HepG2 (cell line): Measurements from ENCODE around the gene TACC2. TPM values are rescaled to one million over a fixed set of nuclear protein-coding genes. Genes with fewer than 3 reads are reported as not detected.

Experiments
- ATAC-seq: fragments of 200-7000 bp; cut with Tn5 transposase; 3 replicates; pipeline ENCODE4 v1.9.1; 2020; ENCODE audit warnings: mild to moderate bottlenecking, moderate library complexity
- BruUV-seq: library from RNA; stranded (reverse); fragments of 400-500 nt; replicated peaks from 2 replicates; lab custom pipeline; 2021; lab: Mats Ljungman, UMichigan
- CTCF ChIA-PET: fragments of 300-600 bp; formaldehyde crosslinking; extraction: SDS; loops from one replicate; lab custom pipeline; 2021; ENCODE audit warnings: low total read pairs, inconsistent platforms, low intra/inter-chr PET ratio; lab: Yijun Ruan, JAX
- POLR2A ChIA-PET: fragments of 350-600 bp; sonication (Branson Sonifier 250); formaldehyde crosslinking; loops from one replicate; lab custom pipeline; 2020; ENCODE audit warnings: antibody characterized with exemption, inconsistent platforms; lab: Yijun Ruan, JAX
- DNase-seq: peaks from one replicate; pipeline ENCODE4 v3.0.0-alpha.2; 2015; ENCODE audit warnings: low spot score
- FAIRE-seq: peaks from 3 replicates; lab custom pipeline; 2011; peaks lifted over from hg19 to GRCh38; lab: Jason Lieb, UNC
- H2AFZ ChIP-seq: one replicate; pipeline ENCODE4 v1.6.1; 2011; ENCODE audit warnings: low read length, inconsistent platforms
- H3K27ac ChIP-seq: fragments of 300-600 bp; 3 replicates; pipeline ENCODE4 v1.8.0; 2011; ENCODE audit warnings: mixed run types, mild to moderate bottlenecking, mixed read lengths, low read length, inconsistent platforms; ENCODE audit not compliant: insufficient read depth; ENCODE audit errors: extremely low read length
- H3K27me3 ChIP-seq, 2 experiments: fragments of 200-600 bp in 1 of 2; 2 replicates in 1 of 2; 3 replicates in 1 of 2; pipeline versions ENCODE4 v1.6.0 to v1.8.0; 2011; ENCODE audit warnings: low read length in 2 of 2, mild to moderate bottlenecking in 2 of 2, moderate library complexity in 2 of 2, inconsistent platforms in 1 of 2; ENCODE audit not compliant: insufficient read depth in 2 of 2, control insufficient read depth in 1 of 2
- H3K36me3 ChIP-seq, 2 experiments: fragments of 200-600 bp in 1 of 2; replicated peaks in 1 of 2; 2 replicates in 1 of 2; 3 replicates in 1 of 2; pipeline versions ENCODE4 v1.5.1 to v1.8.0; 2011; ENCODE audit warnings: low read length in 2 of 2, inconsistent platforms in 1 of 2; ENCODE audit not compliant: insufficient read depth in 2 of 2, control insufficient read depth in 1 of 2
- H3K4me1 ChIP-seq: 2 replicates; pipeline ENCODE4 v1.5.1; 2012; ENCODE audit warnings: low read length, inconsistent platforms; ENCODE audit not compliant: insufficient read depth
- H3K4me2 ChIP-seq: 2 replicates; pipeline ENCODE4 v1.6.0; 2011; ENCODE audit warnings: low read depth, low read length, inconsistent platforms
- H3K4me3 ChIP-seq, 3 experiments: fragments of 200-600 bp in 1 of 3; sonication (generic), shearing (Covaris generic) in 1 of 3; replicated peaks in 1 of 3; 2 replicates each; pipeline ENCODE4 v1.5.1; 2011 to 2016; ENCODE audit warnings: low read length in 3 of 3, inconsistent platforms in 2 of 3, low read depth in 2 of 3, mild to moderate bottlenecking in 2 of 3, control low read depth in 1 of 3, mixed read lengths in 1 of 3; ENCODE audit not compliant: insufficient read depth in 1 of 3
- H3K79me2 ChIP-seq: one replicate; pipeline ENCODE4 v1.6.1; 2011; ENCODE audit warnings: low read length, inconsistent platforms; ENCODE audit not compliant: insufficient read depth
- H3K9ac ChIP-seq: 2 replicates; pipeline ENCODE4 v1.6.0; 2011; ENCODE audit warnings: mild to moderate bottlenecking, low read depth, low read length, inconsistent platforms; ENCODE audit not compliant: insufficient read depth
- H3K9me3 ChIP-seq: 2 replicates; pipeline ENCODE4 v1.5.1; 2012; ENCODE audit warnings: mild to moderate bottlenecking, low read length
- H4K20me1 ChIP-seq: 2 replicates; pipeline ENCODE4 v1.6.0; 2011; ENCODE audit warnings: inconsistent platforms, mild to moderate bottlenecking, low read length, moderate library complexity; ENCODE audit not compliant: insufficient read depth
- CBX1 ChIP-seq: IDR thresholded peaks from one replicate; pipeline ENCODE4 v1.6.1; 2016; ENCODE audit warnings: antibody characterized with exemption, low read depth
- GATAD1 ChIP-seq: IDR thresholded peaks from 2 replicates; pipeline ENCODE4 v1.6.1; 2016; ENCODE audit warnings: missing genetic modification reagents, missing compliant biosample characterization
- HDAC2 ChIP-seq: sonication (generic); formaldehyde crosslinking; IDR thresholded peaks from 2 replicates; pipeline ENCODE4 v1.4.0; 2020; ENCODE audit warnings: missing genetic modification reagents
- HNF4A ChIP-seq: sonication (generic); formaldehyde crosslinking; IDR thresholded peaks from 2 replicates; pipeline ENCODE4 v1.4.0; 2020; ENCODE audit warnings: missing genetic modification reagents
- KMT2B ChIP-seq: IDR thresholded peaks from 2 replicates; pipeline ENCODE4 v1.6.1; 2016; ENCODE audit warnings: missing genetic modification reagents, missing compliant biosample characterization
- MATR3 ChIP-seq: sonication (generic); formaldehyde crosslinking; IDR thresholded peaks from 2 replicates; pipeline ENCODE4 v1.4.0; 2020; ENCODE audit warnings: missing genetic modification reagents
- NFATC3 ChIP-seq: sonication (generic); formaldehyde crosslinking; IDR thresholded peaks from 2 replicates; pipeline ENCODE4 v1.5.1; 2020; ENCODE audit warnings: mild to moderate bottlenecking, missing genetic modification reagents
- PAWR ChIP-seq: sonication (generic); formaldehyde crosslinking; IDR thresholded peaks from 2 replicates; pipeline ENCODE4 v1.4.0; 2020; ENCODE audit warnings: missing genetic modification reagents, mild to moderate bottlenecking, borderline replicate concordance
- SMAD9 ChIP-seq: sonication (generic); formaldehyde crosslinking; IDR thresholded peaks from 2 replicates; pipeline ENCODE4 v1.5.1; 2020; ENCODE audit warnings: mild to moderate bottlenecking, missing genetic modification reagents
- TEAD2 ChIP-seq: sonication (generic); formaldehyde crosslinking; IDR thresholded peaks from 2 replicates; pipeline ENCODE4 v1.9.0; 2021; ENCODE audit warnings: missing genetic modification reagents
- YEATS4 ChIP-seq: sonication (generic); formaldehyde crosslinking; IDR thresholded peaks from 2 replicates; pipeline ENCODE4 v1.4.0; 2020; ENCODE audit warnings: missing genetic modification reagents, borderline replicate concordance
- ZBTB1 ChIP-seq: sonication (generic); formaldehyde crosslinking; IDR thresholded peaks from 2 replicates; pipeline ENCODE4 v1.4.0; 2020; ENCODE audit warnings: missing genetic modification reagents, borderline replicate concordance
- ZMAT3 ChIP-seq: sonication (generic); formaldehyde crosslinking; conservative IDR thresholded peaks from 2 replicates; pipeline ENCODE4 v1.7.0; 2021; ENCODE audit warnings: missing genetic modification reagents
- ZNF33B ChIP-seq: sonication (generic); formaldehyde crosslinking; IDR thresholded peaks from 2 replicates; pipeline ENCODE4 v1.5.1; 2020; ENCODE audit warnings: mild to moderate bottlenecking, missing genetic modification reagents
- ZNF660 ChIP-seq: sonication (generic); formaldehyde crosslinking; IDR thresholded peaks from 2 replicates; pipeline ENCODE4 v1.5.1; 2020; ENCODE audit warnings: mild to moderate bottlenecking, low read depth, missing genetic modification reagents, borderline replicate concordance
- ZNF777 ChIP-seq: sonication (generic); formaldehyde crosslinking; IDR thresholded peaks from 2 replicates; pipeline ENCODE4 v1.4.0; 2020; ENCODE audit warnings: missing genetic modification reagents
- ZSCAN25 ChIP-seq: sonication (generic); formaldehyde crosslinking; IDR thresholded peaks from 2 replicates; pipeline ENCODE4 v1.8.0; 2022; ENCODE audit warnings: mild to moderate bottlenecking, missing genetic modification reagents
- WGBS: methylation state at CpG from one replicate; pipeline ENCODE4 v1.1.6; 2017; ENCODE audit warnings: low lambda C conversion rate; 5-methylcytosine and 5-hydroxymethylcytosine counted together
- in situ Hi-C: cut with HindIII; loops from 2 replicates; pipeline ENCODE4 v1.10.0; 2017; ENCODE audit warnings: low pct_unique_long_range_greater_than_20kb; ENCODE audit not compliant: extremely low pct_ligation_motif_present
- intact Hi-C: fragments of 100-400 bp; cut with micrococcal nuclease; formaldehyde crosslinking; loops from one replicate; pipeline ENCODE4 v1.10.0; 2022; ENCODE audit not compliant: unreplicated experiment
- polyA plus RNA-seq, 8 experiments: library from polyadenylated mRNA; depleted of rRNA in 3 of 8; stranded (reverse) in 7 of 8; unstranded in 1 of 8; fragments of >200 nt; fragmentation: Illumina TruSeq in 4 of 8; extraction: Trizol in 4 of 8; gene quantifications; 2 replicates each; pipeline versions ENCODE4 v1.2.1 to v1.2.3, GENCODE V29; 2011 to 2016; ENCODE audit warnings: low read depth in 4 of 8, missing spikeins in 1 of 8, mixed read lengths in 1 of 8; ENCODE audit not compliant: insufficient read depth in 1 of 8
- total RNA-seq, 5 experiments: library from RNA; depleted of rRNA; stranded (reverse); fragments of >200 nt; fragmentation: Illumina TruSeq; extraction: Trizol; gene quantifications; 2 replicates each; pipeline ENCODE4 v1.2.3, GENCODE V29; 2016; ENCODE audit warnings: low read depth in 1 of 5
- TF ChIP-seq, protein P1 (sequence below): sonication (generic); formaldehyde crosslinking; IDR thresholded peaks from 2 replicates; pipeline ENCODE4 v1.8.0; 2022; ENCODE audit warnings: mild to moderate bottlenecking, missing genetic modification reagents, moderate library complexity
- TF ChIP-seq, protein P2 (sequence below): sonication (generic); formaldehyde crosslinking; IDR thresholded peaks from 2 replicates; pipeline ENCODE4 v1.4.0; 2020; ENCODE audit warnings: missing genetic modification reagents, borderline replicate concordance
- TF ChIP-seq, protein P3 (sequence below): sonication (generic); formaldehyde crosslinking; IDR thresholded peaks from 2 replicates; pipeline ENCODE4 v1.4.0; 2020; ENCODE audit warnings: mild to moderate bottlenecking, missing genetic modification reagents

Gene TACC2
- total and polyA plus RNA-seq, 2 of the 13 experiments (the other 11 are each of a cell fraction or from before 2014, with no cell fraction given) = 11.8 to 16.0 TPM

DNA sequence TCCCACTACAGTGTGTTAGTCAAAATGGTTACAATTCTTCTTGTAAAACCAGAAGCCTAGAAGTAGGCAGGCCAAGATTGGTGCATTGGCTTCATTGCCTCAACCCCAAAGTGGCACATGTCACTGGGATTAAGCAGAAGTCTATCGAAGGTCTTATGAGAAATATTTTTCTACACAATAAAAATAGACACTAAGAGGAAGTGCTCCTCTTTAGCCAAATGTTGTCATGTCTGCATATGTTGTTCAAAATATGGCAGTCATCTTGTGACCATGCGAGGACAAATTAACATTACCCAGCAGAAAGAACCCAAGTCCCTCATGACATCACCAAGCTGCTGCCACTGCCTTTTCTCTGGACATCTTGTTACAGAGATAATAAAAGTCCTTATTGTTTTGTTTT lies 7.6 kb upstream of the TACC2 start (continued):
- TF ChIP-seq SMAD9 (no peak), GATAD1 (CRISPR knock-in tag) (no peak), ZMAT3 (CRISPR knock-in tag) (no peak), ZNF660 (CRISPR knock-in tag) (no peak), KMT2B (no peak), CBX1 (no peak), ZNF33B (CRISPR knock-in tag) (no peak)
- TF ChIP-seq, protein P1, sequence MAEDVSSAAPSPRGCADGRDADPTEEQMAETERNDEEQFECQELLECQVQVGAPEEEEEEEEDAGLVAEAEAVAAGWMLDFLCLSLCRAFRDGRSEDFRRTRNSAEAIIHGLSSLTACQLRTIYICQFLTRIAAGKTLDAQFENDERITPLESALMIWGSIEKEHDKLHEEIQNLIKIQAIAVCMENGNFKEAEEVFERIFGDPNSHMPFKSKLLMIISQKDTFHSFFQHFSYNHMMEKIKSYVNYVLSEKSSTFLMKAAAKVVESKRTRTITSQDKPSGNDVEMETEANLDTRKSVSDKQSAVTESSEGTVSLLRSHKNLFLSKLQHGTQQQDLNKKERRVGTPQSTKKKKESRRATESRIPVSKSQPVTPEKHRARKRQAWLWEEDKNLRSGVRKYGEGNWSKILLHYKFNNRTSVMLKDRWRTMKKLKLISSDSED (CRISPR knock-in tag) = no peak

DNA sequence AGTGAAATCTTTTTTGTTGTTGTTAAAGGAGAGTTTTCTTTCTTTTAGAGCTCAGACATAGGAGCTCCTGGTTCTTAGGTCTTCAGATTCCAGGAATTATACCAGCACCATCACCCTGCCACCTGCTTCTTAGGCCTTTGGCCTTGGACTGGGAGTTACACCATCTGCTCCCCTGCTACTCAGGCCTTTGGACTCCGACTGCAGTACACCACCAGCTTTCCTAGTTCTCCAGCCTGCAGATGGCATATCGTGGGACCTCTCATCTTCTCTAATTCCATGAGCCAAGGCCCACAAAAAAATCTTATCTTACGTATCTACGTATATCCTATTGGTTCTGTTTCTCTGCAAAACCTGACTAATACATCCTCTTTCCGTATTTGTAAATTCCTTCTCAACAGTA lies 5.1 kb upstream of the TACC2 start:
- peaks cover 10% of the 10 kb centered on the region for H3K9me3 ChIP-seq
- DNase-seq (no peak), ATAC-seq (peak; percentile 56), FAIRE-seq (no peak)
- in situ Hi-C loops = no loop called here
- no peaks in the 10 kb centered on the region for H4K20me1 ChIP-seq
- H3K36me3 ChIP-seq = no peaks in the 10 kb centered on the region
- no peak overlapping the region for H3K27ac ChIP-seq
- H3K4me1 ChIP-seq = peaks cover 25% of the 10 kb centered on the region
- H3K4me3 ChIP-seq = no peak overlapping the region
- ChIA-PET POLR2A (no interaction called here), CTCF (no interaction called here)
- no peaks in the 10 kb centered on the region for H3K27me3 ChIP-seq
- H3K9ac ChIP-seq = no peak overlapping the region
- peak overlapping the region; percentile 45; the same call in 1 of the 2 replicates for H3K4me2 ChIP-seq
- BruUV-seq = no TSS peak
- intact Hi-C loops = no loop called here
- H2AFZ ChIP-seq = no peak overlapping the region
- no peaks in the 10 kb centered on the region for H3K79me2 ChIP-seq
- WGBS = 29% methylated on average over 5 of the region's 5 CpGs
- no peak for TF ChIP-seq NFATC3 (CRISPR knock-in tag)
- TF ChIP-seq ZNF777 = no peak
- TF ChIP-seq, protein P2, sequence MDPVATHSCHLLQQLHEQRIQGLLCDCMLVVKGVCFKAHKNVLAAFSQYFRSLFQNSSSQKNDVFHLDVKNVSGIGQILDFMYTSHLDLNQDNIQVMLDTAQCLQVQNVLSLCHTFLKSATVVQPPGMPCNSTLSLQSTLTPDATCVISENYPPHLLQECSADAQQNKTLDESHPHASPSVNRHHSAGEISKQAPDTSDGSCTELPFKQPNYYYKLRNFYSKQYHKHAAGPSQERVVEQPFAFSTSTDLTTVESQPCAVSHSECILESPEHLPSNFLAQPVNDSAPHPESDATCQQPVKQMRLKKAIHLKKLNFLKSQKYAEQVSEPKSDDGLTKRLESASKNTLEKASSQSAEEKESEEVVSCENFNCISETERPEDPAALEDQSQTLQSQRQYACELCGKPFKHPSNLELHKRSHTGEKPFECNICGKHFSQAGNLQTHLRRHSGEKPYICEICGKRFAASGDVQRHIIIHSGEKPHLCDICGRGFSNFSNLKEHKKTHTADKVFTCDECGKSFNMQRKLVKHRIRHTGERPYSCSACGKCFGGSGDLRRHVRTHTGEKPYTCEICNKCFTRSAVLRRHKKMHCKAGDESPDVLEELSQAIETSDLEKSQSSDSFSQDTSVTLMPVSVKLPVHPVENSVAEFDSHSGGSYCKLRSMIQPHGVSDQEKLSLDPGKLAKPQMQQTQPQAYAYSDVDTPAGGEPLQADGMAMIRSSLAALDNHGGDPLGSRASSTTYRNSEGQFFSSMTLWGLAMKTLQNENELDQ (CRISPR knock-in tag) = no peak
- TF ChIP-seq, protein P3, sequence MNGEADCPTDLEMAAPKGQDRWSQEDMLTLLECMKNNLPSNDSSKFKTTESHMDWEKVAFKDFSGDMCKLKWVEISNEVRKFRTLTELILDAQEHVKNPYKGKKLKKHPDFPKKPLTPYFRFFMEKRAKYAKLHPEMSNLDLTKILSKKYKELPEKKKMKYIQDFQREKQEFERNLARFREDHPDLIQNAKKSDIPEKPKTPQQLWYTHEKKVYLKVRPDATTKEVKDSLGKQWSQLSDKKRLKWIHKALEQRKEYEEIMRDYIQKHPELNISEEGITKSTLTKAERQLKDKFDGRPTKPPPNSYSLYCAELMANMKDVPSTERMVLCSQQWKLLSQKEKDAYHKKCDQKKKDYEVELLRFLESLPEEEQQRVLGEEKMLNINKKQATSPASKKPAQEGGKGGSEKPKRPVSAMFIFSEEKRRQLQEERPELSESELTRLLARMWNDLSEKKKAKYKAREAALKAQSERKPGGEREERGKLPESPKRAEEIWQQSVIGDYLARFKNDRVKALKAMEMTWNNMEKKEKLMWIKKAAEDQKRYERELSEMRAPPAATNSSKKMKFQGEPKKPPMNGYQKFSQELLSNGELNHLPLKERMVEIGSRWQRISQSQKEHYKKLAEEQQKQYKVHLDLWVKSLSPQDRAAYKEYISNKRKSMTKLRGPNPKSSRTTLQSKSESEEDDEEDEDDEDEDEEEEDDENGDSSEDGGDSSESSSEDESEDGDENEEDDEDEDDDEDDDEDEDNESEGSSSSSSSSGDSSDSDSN = peak; percentile 35; the same call in 1 of the 2 replicates
- no peak for TF ChIP-seq TEAD2 (CRISPR knock-in tag)
- TF ChIP-seq MATR3 (CRISPR knock-in tag) = no peak
- TF ChIP-seq HDAC2 (CRISPR knock-in tag) = peak; percentile 23; the same call in 1 of the 2 replicates
- TF ChIP-seq ZBTB1 (CRISPR knock-in tag) = no peak
- TF ChIP-seq HNF4A (CRISPR knock-in tag) = peak; percentile 90
- TF ChIP-seq YEATS4 = no peak
- no peak for TF ChIP-seq ZSCAN25
- TF ChIP-seq PAWR = no peak
